PC-3 (cell line): Measurements from ENCODE around the gene KIAA1328. TPM values are rescaled to one million over a fixed set of nuclear protein-coding genes. Genes with fewer than 3 reads are reported as not detected.

ENCODE experiments used
- ATAC-seq: fragments of 200-7000 bp; cut with Tn5 transposase; 2 replicates; pipeline ENCODE4 v1.9.1; 2020; ENCODE audit warnings: mild to moderate bottlenecking, moderate library complexity
- Bru-seq: library from RNA; stranded (reverse); fragments of 400-500 nt; gene quantifications from one replicate; lab custom pipeline; 2021; lab: Mats Ljungman, UMichigan
- BruChase-seq, 2 experiments: library from RNA; stranded (reverse); fragments of 400-500 nt; gene quantifications; one replicate each; lab custom pipeline; 2021; lab: Mats Ljungman, UMichigan
- BruUV-seq: library from RNA; stranded (reverse); fragments of 400-500 nt; replicated peaks from 2 replicates; lab custom pipeline; 2021; lab: Mats Ljungman, UMichigan
- CTCF ChIA-PET: fragments of 300-600 bp; sonication (Branson Sonifier 250); formaldehyde crosslinking; loops from one replicate; lab custom pipeline; 2022; ENCODE audit warnings: antibody characterized with exemption; lab: Charles Lee
- POLR2A ChIA-PET: fragments of 300-600 bp; sonication (Branson Sonifier 250); formaldehyde crosslinking; loops from one replicate; lab custom pipeline; 2022; ENCODE audit warnings: antibody characterized with exemption; ENCODE audit not compliant: unreplicated experiment; lab: Charles Lee
- DNase-seq: peaks from one replicate; pipeline ENCODE4 v3.0.0-alpha.2; 2015
- H2AFZ ChIP-seq: fragments of 300-600 bp; sonication (generic); 2 replicates; pipeline ENCODE4 v1.6.0; 2016; ENCODE audit warnings: antibody characterized with exemption, low read length
- H3F3A ChIP-seq: fragments of 300-600 bp; sonication (generic); one replicate; pipeline ENCODE4 v1.6.0; 2017; ENCODE audit warnings: antibody characterized with exemption, low read length, control low read depth, mild to moderate bottlenecking; ENCODE audit not compliant: unreplicated experiment
- H3K27ac ChIP-seq: fragments of 300-600 bp; sonication (generic); 2 replicates; pipeline ENCODE4 v1.5.1; 2016; ENCODE audit warnings: mild to moderate bottlenecking, low read length
- H3K27me3 ChIP-seq: fragments of 300-600 bp; sonication (generic); 2 replicates; pipeline ENCODE4 v1.6.1; 2016; ENCODE audit warnings: low read length, mixed read lengths
- H3K36me3 ChIP-seq: fragments of 300-600 bp; sonication (generic); 2 replicates; pipeline ENCODE4 v1.6.1; 2016; ENCODE audit warnings: low read depth, mixed run types, low read length, mixed read lengths
- H3K4me1 ChIP-seq: fragments of 300-600 bp; sonication (generic); 2 replicates; pipeline ENCODE4 v1.5.1; 2016; ENCODE audit warnings: low read length; ENCODE audit not compliant: insufficient read depth
- H3K4me2 ChIP-seq: fragments of 300-600 bp; sonication (generic); 2 replicates; pipeline ENCODE4 v1.6.0; 2016; ENCODE audit warnings: low read length
- H3K4me3 ChIP-seq: fragments of 300-600 bp; sonication (generic); 2 replicates; pipeline ENCODE4 v1.5.1; 2016; ENCODE audit warnings: mild to moderate bottlenecking, low read length, mixed read lengths
- H3K79me2 ChIP-seq: fragments of 300-600 bp; sonication (generic); 2 replicates; pipeline ENCODE4 v1.6.1; 2017; ENCODE audit warnings: low read length, mixed read lengths
- H3K9ac ChIP-seq: fragments of 300-600 bp; sonication (generic); 2 replicates; pipeline ENCODE4 v1.6.0; 2016; ENCODE audit warnings: mild to moderate bottlenecking, low read length
- H3K9me2 ChIP-seq: fragments of 300-600 bp; sonication (generic); replicated peaks from 2 replicates; pipeline ENCODE4 v1.6.1; 2016; ENCODE audit warnings: mixed run types, low read length, mixed read lengths
- H3K9me3 ChIP-seq: fragments of 300-600 bp; sonication (generic); 2 replicates; pipeline ENCODE4 v1.6.1; 2016; ENCODE audit warnings: low read length, mixed read lengths
- H4K20me1 ChIP-seq: fragments of 300-600 bp; sonication (generic); 2 replicates; pipeline ENCODE4 v1.6.1; 2016; ENCODE audit warnings: low read length, mixed read lengths
- CTCF ChIP-seq: fragments of 300-600 bp; sonication (generic); conservative IDR thresholded peaks from 2 replicates; pipeline ENCODE4 v1.5.1; 2017; ENCODE audit warnings: antibody characterized with exemption, low read depth, mild to moderate bottlenecking, low read length
- EZH2 ChIP-seq: fragments of 300-600 bp; sonication (generic); IDR thresholded peaks from one replicate; pipeline ENCODE4 v1.6.1; 2017; ENCODE audit warnings: antibody characterized with exemption, mild to moderate bottlenecking, low read length; ENCODE audit not compliant: unreplicated experiment
- EZH2phosphoT487 ChIP-seq: fragments of 300-600 bp; sonication (generic); IDR thresholded peaks from 2 replicates; pipeline ENCODE4 v1.6.1; 2018; ENCODE audit warnings: mild to moderate bottlenecking, antibody characterized with exemption, low read length, borderline replicate concordance
- intact Hi-C: fragments of 100-400 bp; cut with micrococcal nuclease; formaldehyde crosslinking; loops from 2 replicates; pipeline ENCODE4 v1.9.0; 2023
- long read RNA-seq: library from polyadenylated mRNA; unstranded; transcript quantifications from one replicate; pipeline ENCODE4 v2.0.0, GENCODE V29; 2021; ENCODE audit not compliant: unreplicated experiment
- total RNA-seq: library from RNA; depleted of rRNA; stranded (reverse); fragments of >200 nt; gene quantifications from 2 replicates; pipeline ENCODE4 v1.2.3, GENCODE V29; 2014; rRNA removed

The KIAA1328 gene
- total RNA-seq = 1.6 and 4.4 TPM in 2 replicates
- Bru-seq, nascent RNA = percentile 53 among the genes with signal in this experiment
- BruChase-seq, experiment 1, labeled RNA remaining after a 6-hour chase = percentile 47 among the genes with signal in this experiment
- percentile 54 among the genes with signal in this experiment for BruChase-seq, experiment 2, labeled RNA remaining after a 2-hour chase
- long read RNA-seq, partial matches to known transcripts = 0 of 11 reads
- long read RNA-seq, other reads (novel, unspliced or antisense) = 8 of 11 reads

- POLR2A ChIA-PET = interaction anchor here (0.6 kb wide), 2 partner anchors 83 to 88 kb away, joined by 3 read pairs; no protein-coding TSS in a partner anchor
- peak within 1 kb of the TSS; percentile 84 for H3K4me3 ChIP-seq
- peak; percentile 65 for DNase-seq
- peaks cover 26% of the 10 kb centered on the region for H3K79me2 ChIP-seq
- no TSS peak for BruUV-seq
- intact Hi-C loops = no loop called here
- peak within 1 kb of the TSS; percentile 77 for H3K9ac ChIP-seq
- H3F3A ChIP-seq = no peaks in the 10 kb centered on the region
- peak within 1 kb of the TSS; percentile 90 for H3K4me2 ChIP-seq
- peaks cover 14% of the 10 kb centered on the region; the same call in 1 of the 2 replicates for H3K4me1 ChIP-seq
- no peaks in the 10 kb centered on the region for H4K20me1 ChIP-seq
- peak within 1 kb of the TSS; percentile 90 for H2AFZ ChIP-seq
- no peaks in the 10 kb centered on the region for H3K9me2 ChIP-seq
- no peaks in the 10 kb centered on the region for H3K27me3 ChIP-seq
- CTCF ChIA-PET = interaction anchor here (0.7 kb wide), 1 partner anchor 72 kb away, joined by 4 read pairs; no protein-coding TSS in a partner anchor
- TF ChIP-seq EZH2phosphoT487 (no peak), CTCF (no peak; the same call in 1 of the 2 replicates), EZH2 (no peak)
- no peaks in the 10 kb centered on the region for H3K36me3 ChIP-seq
- H3K9me3 ChIP-seq = no peaks in the 10 kb centered on the region
- peak; percentile 81 for ATAC-seq
- H3K27ac ChIP-seq = peak within 1 kb of the TSS; percentile 44
These were observed at the start of gene KIAA1328, which contains the start of gene TPGS2 for GRCh38 chr18:36828630-36829361. TSS of gene KIAA1328 (plus strand) at chr18:36829127. CDS start at chr18:36829139, 12 bp downstream. TSS of gene TPGS2 (minus strand) at chr18:36829002. CDS start at chr18:36828767, 235 bp downstream.

- no peak overlapping the region for H3K9ac ChIP-seq
- H3K9me2 ChIP-seq = no peaks in the 10 kb centered on the region
- no peak for DNase-seq
- H3K4me3 ChIP-seq = no peak overlapping the region
- H3K27me3 ChIP-seq = no peaks in the 10 kb centered on the region
- no peak overlapping the region for H2AFZ ChIP-seq
- no peaks in the 10 kb centered on the region for H3F3A ChIP-seq
- no TSS peak for BruUV-seq
- intact Hi-C loops = no loop called here
- no peak overlapping the region for H3K27ac ChIP-seq
- H3K9me3 ChIP-seq = no peaks in the 10 kb centered on the region
- CTCF ChIA-PET = no interaction called here
- H4K20me1 ChIP-seq = no peaks in the 10 kb centered on the region
- no peak overlapping the region for H3K4me2 ChIP-seq
- POLR2A ChIA-PET = no interaction called here
- H3K36me3 ChIP-seq = no peaks in the 10 kb centered on the region
- H3K4me1 ChIP-seq = no peaks in the 10 kb centered on the region
- no peaks in the 10 kb centered on the region for H3K79me2 ChIP-seq
- TF ChIP-seq EZH2phosphoT487 = no peak
- no peak for TF ChIP-seq CTCF
- no peak for TF ChIP-seq EZH2
- peak; percentile 51 for ATAC-seq
These were observed 48.2 kb upstream of the KIAA1328 start for GRCh38 chr18:36780748-36781147.
